GM18861 (cell line): ENCODE results near the gene DDX49.

ENCODE experiments used
- ATAC-seq: cut with Tn5 transposase; IDR thresholded peaks from one replicate; pipeline ENCODE4 v1.9.1; 2021; ENCODE audit not compliant: unreplicated experiment

The DDX49 gene

GRCh38 chr19:18919086-18919899, at the start of gene DDX49, which contains the start of gene COPE:
DDX49 (plus strand) TSS chr19:18919715; CDS start chr19:18919742, 27 bp downstream.
COPE (minus strand) TSS chr19:18919387; CDS start chr19:18919348, 39 bp downstream.
- peak; percentile 90 for ATAC-seq

GRCh38 chr19:18869781-18870530, 49.6 kb upstream of the DDX49 start:
- ATAC-seq, result no peak

- ATAC-seq, result no peak
Observed at GRCh38 chr19:18870531-18871172, 48.9 kb upstream of the DDX49 start.

GRCh38 chr19:18871543-18871942, 48.0 kb upstream of the DDX49 start:
- ATAC-seq, result no peak

GRCh38 chr19:18875726-18876125, 43.8 kb upstream of the DDX49 start:
- no peak for ATAC-seq

- ATAC-seq, result no peak
Observed at GRCh38 chr19:18876865-18877264, 42.6 kb upstream of the DDX49 start.

- ATAC-seq, result no peak
Observed at GRCh38 chr19:18878058-18878797, 41.3 kb upstream of the DDX49 start.

- ATAC-seq, result no peak
Observed at GRCh38 chr19:18878858-18879578, 40.5 kb upstream of the DDX49 start.

GRCh38 chr19:18879579-18880373, 39.7 kb upstream of the DDX49 start:
- ATAC-seq, result no peak

- ATAC-seq, result no peak
Observed at GRCh38 chr19:18881491-18881890, 38.0 kb upstream of the DDX49 start.

- ATAC-seq, result no peak
Observed at GRCh38 chr19:18883526-18884304, 35.8 kb upstream of the DDX49 start.

- no peak for ATAC-seq
Observed at GRCh38 chr19:18886972-18887371, 32.5 kb upstream of the DDX49 start.

- ATAC-seq, result no peak
Observed at GRCh38 chr19:18889949-18890745, 29.4 kb upstream of the DDX49 start.

GRCh38 chr19:18893587-18894253, 25.8 kb upstream of the DDX49 start:
- ATAC-seq, result no peak

- ATAC-seq, result no peak
Observed at GRCh38 chr19:18894254-18895037, 25.1 kb upstream of the DDX49 start.

GRCh38 chr19:18895038-18895823, 24.3 kb upstream of the DDX49 start:
- no peak for ATAC-seq
